Uterus (tissue), 4 donors: ENCODE measurements around the gene ANKFN1. TPM values are rescaled to one million over a fixed set of nuclear protein-coding genes. Genes with fewer than 3 reads are reported as not detected.

Experiments used
- DNase-seq, 2 donors: peaks; one replicate each; pipeline ENCODE4 v3.0.0-alpha.2; 2019 to 2020
- H3K27ac ChIP-seq, 2 donors: fragments of 200-600 bp; sonication (generic); 1 replicate in 1 of 2; 2 replicates in 1 of 2; pipeline ENCODE4 v1.5.1; 2016 to 2018
- H3K27me3 ChIP-seq, 2 donors: fragments of 200-600 bp; sonication (generic); one replicate each; pipeline ENCODE4 v1.5.1; 2018 to 2019; ENCODE audit warnings: control low read depth in 1 of 2
- H3K36me3 ChIP-seq, 2 donors: fragments of 200-600 bp; sonication (generic); one replicate each; pipeline ENCODE4 v1.5.1; 2019; ENCODE audit warnings: control low read depth in 1 of 2
- H3K4me1 ChIP-seq, 2 donors: fragments of 200-600 bp; sonication (generic); one replicate each; pipeline ENCODE4 v1.5.1; 2018 to 2019; ENCODE audit warnings: control low read depth in 1 of 2
- H3K4me3 ChIP-seq, 2 donors: fragments of 200-600 bp; sonication (generic); 1 replicate in 1 of 2; 2 replicates in 1 of 2; pipeline ENCODE4 v1.5.1; 2018 to 2019; ENCODE audit warnings: mild to moderate bottlenecking in 1 of 2
- H3K9me3 ChIP-seq, 2 donors: fragments of 200-600 bp; sonication (generic); one replicate each; pipeline ENCODE4 v1.5.1; 2019; ENCODE audit warnings: control low read depth in 1 of 2
- POLR2A ChIP-seq, 2 donors: fragments of 450-650 bp; IDR thresholded peaks; one replicate each; pipeline ENCODE4 v1.6.1; 2016; ENCODE audit warnings: antibody characterized with exemption in 2 of 2, mild to moderate bottlenecking in 1 of 2, moderate library complexity in 1 of 2
- intact Hi-C: fragments of 100-400 bp; cut with DNase I; formaldehyde crosslinking; loops from one replicate; pipeline ENCODE4 v1.15.1; 2023; ENCODE audit warnings: low total_unique reads
- total RNA-seq, 4 donors: library from RNA; depleted of rRNA in 3 of 4; stranded (reverse); fragments of >200 nt in 3 of 4; gene quantifications; one replicate each; pipeline versions ENCODE4 v1.1.0 to v1.2.4, GENCODE V29; 2014 to 2023
- TF ChIP-seq, protein P1 (sequence below), 4 experiments: fragments of 200-600 bp in 2 of 4; fragments of 450-650 bp in 2 of 4; sonication (generic) in 2 of 4; IDR thresholded peaks; one replicate each; pipeline ENCODE4 v1.5.1; 2016 to 2019; ENCODE audit warnings: antibody characterized with exemption in 4 of 4, mild to moderate bottlenecking in 2 of 4, moderate library complexity in 1 of 4
- donor health status: DM: yes; HTN: yes; CAD: no.

Gene ANKFN1
- total RNA-seq, 4 donors from 2014 or later: 0.27 to 2.6 TPM; not detected in 2

DNA sequence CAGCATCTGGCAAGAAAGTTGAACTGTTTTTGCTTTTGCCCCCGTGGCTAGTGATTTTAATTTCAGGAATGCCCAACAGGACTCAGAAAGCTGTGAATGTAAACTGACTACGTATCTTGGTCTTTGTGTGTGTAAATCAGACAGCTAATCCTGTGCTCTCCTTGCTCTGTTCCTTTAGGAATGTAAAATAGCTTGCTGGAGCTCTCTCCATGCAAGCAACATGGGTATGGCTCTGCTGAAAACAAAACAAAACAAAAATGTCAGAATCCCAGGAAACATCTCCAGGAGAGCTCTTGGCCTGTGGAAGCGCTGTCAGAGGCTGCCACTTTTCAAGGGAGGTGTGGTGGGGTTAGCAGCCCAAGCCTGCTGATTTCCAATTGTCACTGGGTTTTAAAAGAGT, 278.5 kb downstream of the ANKFN1 start:
- Histone ChIP-seq H3K4me3 (no peak overlapping the region), H3K9me3 (no peaks in the 10 kb centered on the region), H3K27me3 (no peaks in the 10 kb centered on the region), H3K36me3 (no peaks in the 10 kb centered on the region), H3K27ac (no peak overlapping the region), H3K4me1 (no peaks in the 10 kb centered on the region)
- DNase-seq: no peak
- intact Hi-C loops: no loop called here
- no peak for TF ChIP-seq POLR2A (IDR thresholded peaks at IDR 0.05)
- TF ChIP-seq, protein P1, sequence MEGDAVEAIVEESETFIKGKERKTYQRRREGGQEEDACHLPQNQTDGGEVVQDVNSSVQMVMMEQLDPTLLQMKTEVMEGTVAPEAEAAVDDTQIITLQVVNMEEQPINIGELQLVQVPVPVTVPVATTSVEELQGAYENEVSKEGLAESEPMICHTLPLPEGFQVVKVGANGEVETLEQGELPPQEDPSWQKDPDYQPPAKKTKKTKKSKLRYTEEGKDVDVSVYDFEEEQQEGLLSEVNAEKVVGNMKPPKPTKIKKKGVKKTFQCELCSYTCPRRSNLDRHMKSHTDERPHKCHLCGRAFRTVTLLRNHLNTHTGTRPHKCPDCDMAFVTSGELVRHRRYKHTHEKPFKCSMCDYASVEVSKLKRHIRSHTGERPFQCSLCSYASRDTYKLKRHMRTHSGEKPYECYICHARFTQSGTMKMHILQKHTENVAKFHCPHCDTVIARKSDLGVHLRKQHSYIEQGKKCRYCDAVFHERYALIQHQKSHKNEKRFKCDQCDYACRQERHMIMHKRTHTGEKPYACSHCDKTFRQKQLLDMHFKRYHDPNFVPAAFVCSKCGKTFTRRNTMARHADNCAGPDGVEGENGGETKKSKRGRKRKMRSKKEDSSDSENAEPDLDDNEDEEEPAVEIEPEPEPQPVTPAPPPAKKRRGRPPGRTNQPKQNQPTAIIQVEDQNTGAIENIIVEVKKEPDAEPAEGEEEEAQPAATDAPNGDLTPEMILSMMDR (IDR thresholded peaks at IDR 0.05): no peak

DNA sequence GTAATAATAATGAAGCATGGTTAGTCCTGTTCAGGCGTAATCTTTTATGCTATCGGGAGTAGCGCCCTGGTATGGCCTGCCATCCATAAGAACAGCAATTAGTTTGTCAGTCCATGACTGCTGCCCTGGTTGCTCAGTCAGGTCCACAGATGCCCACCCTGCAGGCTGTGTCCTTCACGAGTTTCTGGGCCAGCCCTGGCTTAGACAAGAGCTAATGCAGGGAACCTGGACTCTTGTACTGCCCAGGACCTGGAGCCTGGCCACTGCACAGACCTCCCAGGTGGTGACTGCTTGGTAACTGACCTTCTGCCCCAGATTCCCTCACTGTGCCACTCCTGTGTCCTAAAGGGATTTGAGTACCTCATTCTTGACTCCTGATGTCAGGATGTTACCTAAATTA, 279.2 kb downstream of the ANKFN1 start:
- Histone ChIP-seq H3K4me1 (no peaks in the 10 kb centered on the region), H3K36me3 (no peaks in the 10 kb centered on the region), H3K27ac (no peak overlapping the region), H3K27me3 (no peaks in the 10 kb centered on the region), H3K9me3 (no peaks in the 10 kb centered on the region), H3K4me3 (no peak overlapping the region)
- TF ChIP-seq, protein P1 (IDR thresholded peaks at IDR 0.05): no peak
- no peak for TF ChIP-seq POLR2A (IDR thresholded peaks at IDR 0.05)
- intact Hi-C loops: no loop called here
- no peak for DNase-seq

DNA sequence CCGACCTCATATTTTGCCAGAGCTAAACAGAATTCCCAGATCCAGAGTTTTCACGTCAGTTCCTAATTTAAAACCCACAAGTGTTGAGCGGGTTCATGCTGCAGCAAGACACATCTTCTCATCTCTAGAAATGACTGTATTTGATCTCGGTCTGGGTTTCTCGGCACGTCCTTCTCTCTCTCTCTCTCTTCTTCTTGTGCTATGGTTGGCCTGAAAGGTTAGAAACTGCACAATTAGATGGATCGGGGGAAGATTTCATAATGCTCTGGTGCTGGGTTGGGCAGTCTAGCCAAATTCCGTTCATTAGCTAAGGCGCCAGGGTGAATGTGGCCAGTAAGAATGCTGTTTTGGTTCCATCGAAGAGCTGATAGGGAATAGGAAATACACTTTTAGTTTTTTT, 281.3 kb downstream of the ANKFN1 start:
- Histone ChIP-seq H3K36me3 (no peaks in the 10 kb centered on the region), H3K4me3 (no peak overlapping the region), H3K9me3 (no peaks in the 10 kb centered on the region), H3K27me3 (no peaks in the 10 kb centered on the region), H3K27ac (no peak overlapping the region), H3K4me1 (no peaks in the 10 kb centered on the region)
- DNase-seq: no peak
- intact Hi-C loops: no loop called here
- no peak for TF ChIP-seq POLR2A (IDR thresholded peaks at IDR 0.05)
- TF ChIP-seq, protein P1 (IDR thresholded peaks at IDR 0.05): no peak

DNA sequence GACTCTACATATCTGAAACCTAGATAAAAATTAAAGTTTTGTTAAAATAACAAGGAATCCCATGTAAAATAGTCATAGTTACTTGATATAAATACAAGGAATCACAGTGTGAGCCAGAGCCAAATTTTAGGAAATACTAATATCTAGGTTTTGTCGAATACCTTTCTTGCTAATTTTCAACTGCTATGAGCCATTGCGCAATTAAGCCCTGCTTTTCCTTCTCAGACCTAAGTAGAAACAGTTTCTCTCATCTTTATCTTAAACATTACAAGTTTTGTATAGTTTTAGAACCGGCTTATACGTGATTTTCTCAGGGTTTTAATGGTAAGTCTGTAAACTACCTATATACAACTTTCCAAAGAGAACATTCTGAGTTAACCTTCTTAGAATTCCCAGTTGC, 282.9 kb downstream of the ANKFN1 start:
- Histone ChIP-seq H3K27me3 (no peaks in the 10 kb centered on the region), H3K9me3 (no peaks in the 10 kb centered on the region), H3K36me3 (no peaks in the 10 kb centered on the region), H3K4me3 (no peak overlapping the region), H3K27ac (no peak overlapping the region), H3K4me1 (no peaks in the 10 kb centered on the region)
- intact Hi-C loops: no loop called here
- no peak for DNase-seq
- TF ChIP-seq POLR2A (IDR thresholded peaks at IDR 0.05): no peak
- TF ChIP-seq, protein P1 (IDR thresholded peaks at IDR 0.05): no peak

DNA sequence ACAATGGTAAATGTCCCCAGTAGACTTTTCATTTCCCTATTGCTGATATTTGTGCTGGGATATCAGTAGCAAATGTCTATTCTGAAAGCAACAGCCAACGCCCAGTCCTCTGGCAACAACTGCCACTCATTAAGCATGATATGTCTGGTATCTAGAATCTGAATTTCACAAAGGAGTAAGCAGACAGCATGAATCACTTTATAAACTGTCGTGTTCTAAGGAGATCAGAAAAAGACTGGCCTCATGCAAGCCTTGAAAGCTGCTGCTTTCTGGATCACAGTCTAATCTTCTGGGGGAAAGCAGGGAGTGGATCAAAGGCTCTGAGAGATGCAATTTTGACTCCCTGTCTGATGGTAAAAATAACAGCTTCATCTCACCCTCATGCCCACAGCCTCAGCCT, 287.1 kb downstream of the ANKFN1 start:
- no peak overlapping the region for H3K27ac ChIP-seq
- H3K9me3 ChIP-seq: no peaks in the 10 kb centered on the region
- intact Hi-C loops: no loop called here
- no peak overlapping the region for H3K4me3 ChIP-seq
- no peaks in the 10 kb centered on the region for H3K4me1 ChIP-seq
- TF ChIP-seq, protein P1 (IDR thresholded peaks at IDR 0.05): no peak
- no peak for TF ChIP-seq POLR2A (IDR thresholded peaks at IDR 0.05)
- H3K27me3 ChIP-seq: no peaks in the 10 kb centered on the region
- no peak for DNase-seq
- no peaks in the 10 kb centered on the region for H3K36me3 ChIP-seq
